ENCODE data around the gene ABCC6. TPM values are rescaled to one million over a fixed set of nuclear protein-coding genes. Genes with fewer than 3 reads are reported as not detected.
"Not testable (repeated sequence)": the region's sequence is repeated elsewhere in the genome, so short reads cannot be mapped to it uniquely, and the experiment has no call there.

Gene ABCC6
- total RNA-seq, 1 experiment from 2014 or later, result 1.1 TPM

- H2BK20ac ChIP-seq (ENCODE audit: low read depth, low read length, poor library complexity, severe bottlenecking); H3K23ac ChIP-seq (ENCODE audit: insufficient read length, low read depth, low read length); H3K79me1 ChIP-seq (ENCODE audit: insufficient read depth, low read depth, low read length, poor library complexity, severe bottlenecking); H3K27me3 Mint-ChIP-seq (ENCODE audit: low read depth); H2BK15ac ChIP-seq (ENCODE audit: low read depth, low read length); H2BK120ac ChIP-seq (ENCODE audit: low read depth, low read length, poor library complexity, severe bottlenecking); H3K4me3 Mint-ChIP-seq; H3K79me2 ChIP-seq (ENCODE audit: insufficient read depth, low read length); DNase-seq; H3K4ac ChIP-seq (ENCODE audit: low read depth, low read length); H3K4me2 ChIP-seq (ENCODE audit: insufficient read depth, insufficient read length, low read length); H3K36me3 Mint-ChIP-seq (ENCODE audit: insufficient read depth in 1 of 3, low read depth in 3 of 3); H3K27ac ChIP-seq (ENCODE audit: insufficient read length, low read depth, low read length); H3T11ph ChIP-seq (ENCODE audit: low read length); H2AK5ac ChIP-seq (ENCODE audit: insufficient read length, low read length); H3K18ac ChIP-seq (ENCODE audit: insufficient read length, low read depth, low read length); H4K5ac ChIP-seq (ENCODE audit: insufficient read length, low read depth, low read length); H3K4me1 ChIP-seq (ENCODE audit: insufficient read depth, low read length); H3K27ac Mint-ChIP-seq; H3K9ac ChIP-seq (ENCODE audit: extremely low read depth, insufficient read length, low read length); H2AFZ ChIP-seq (ENCODE audit: low read length); H3K27me3 ChIP-seq (ENCODE audit: insufficient read depth, low read length); H3K56ac ChIP-seq (ENCODE audit: insufficient read length, low read depth, low read length); H3K9me3 Mint-ChIP-seq; H3K23me2 ChIP-seq (ENCODE audit: insufficient read length, low read depth, low read length, poor library complexity, severe bottlenecking); H3K14ac ChIP-seq (ENCODE audit: insufficient read depth, low read length); H3K4me1 Mint-ChIP-seq; H4K20me1 ChIP-seq (ENCODE audit: control insufficient read depth, insufficient read depth, insufficient read length); H3K9me3 ChIP-seq (ENCODE audit: control insufficient read depth, low read depth, low read length); H2BK5ac ChIP-seq (ENCODE audit: insufficient read length, low read length); H4K8ac ChIP-seq (replicated peaks; ENCODE audit: insufficient read length, low read depth, low read length); H2BK12ac ChIP-seq (ENCODE audit: insufficient read length, low read depth, low read length); H4K91ac ChIP-seq (ENCODE audit: insufficient read length, low read depth, low read length): not testable (repeated sequence)
- no CpG with 5 or more reads among the region's 7 CpGs for WGBS (ENCODE audit: extremely low coverage, insufficient read length, low lambda C conversion rate)
Measured at GRCh38 chr16:16249621-16250330, 26.5 kb upstream of the ABCC6 start.

GRCh38 chr16:16247439-16247838, 24.1 kb upstream of the ABCC6 start:
- H2BK120ac ChIP-seq (ENCODE audit: low read depth, low read length, poor library complexity, severe bottlenecking); H2BK5ac ChIP-seq (ENCODE audit: insufficient read length, low read length); H4K8ac ChIP-seq (replicated peaks; ENCODE audit: insufficient read length, low read depth, low read length); H2AFZ ChIP-seq (ENCODE audit: low read length); DNase-seq; H3K4ac ChIP-seq (ENCODE audit: low read depth, low read length); H3K9me3 Mint-ChIP-seq; H3K79me1 ChIP-seq (ENCODE audit: insufficient read depth, low read depth, low read length, poor library complexity, severe bottlenecking); H3K27me3 Mint-ChIP-seq (ENCODE audit: low read depth); H3K23me2 ChIP-seq (ENCODE audit: insufficient read length, low read depth, low read length, poor library complexity, severe bottlenecking); H3K14ac ChIP-seq (ENCODE audit: insufficient read depth, low read length); H3K18ac ChIP-seq (ENCODE audit: insufficient read length, low read depth, low read length); H2BK20ac ChIP-seq (ENCODE audit: low read depth, low read length, poor library complexity, severe bottlenecking); H3K4me2 ChIP-seq (ENCODE audit: insufficient read depth, insufficient read length, low read length); H4K5ac ChIP-seq (ENCODE audit: insufficient read length, low read depth, low read length); H3K27ac Mint-ChIP-seq; H3K27me3 ChIP-seq (ENCODE audit: insufficient read depth, low read length); H3K4me1 ChIP-seq (ENCODE audit: insufficient read depth, low read length); H2BK12ac ChIP-seq (ENCODE audit: insufficient read length, low read depth, low read length); H2AK5ac ChIP-seq (ENCODE audit: insufficient read length, low read length); H2BK15ac ChIP-seq (ENCODE audit: low read depth, low read length); H4K20me1 ChIP-seq (ENCODE audit: control insufficient read depth, insufficient read depth, insufficient read length); H3K79me2 ChIP-seq (ENCODE audit: insufficient read depth, low read length); H3K36me3 Mint-ChIP-seq (ENCODE audit: insufficient read depth in 1 of 3, low read depth in 3 of 3); H3K27ac ChIP-seq (ENCODE audit: insufficient read length, low read depth, low read length); H3K9ac ChIP-seq (ENCODE audit: extremely low read depth, insufficient read length, low read length); H3T11ph ChIP-seq (ENCODE audit: low read length); H3K9me3 ChIP-seq (ENCODE audit: control insufficient read depth, low read depth, low read length); H3K56ac ChIP-seq (ENCODE audit: insufficient read length, low read depth, low read length); H3K4me3 Mint-ChIP-seq; H3K4me1 Mint-ChIP-seq; H3K23ac ChIP-seq (ENCODE audit: insufficient read length, low read depth, low read length); H4K91ac ChIP-seq (ENCODE audit: insufficient read length, low read depth, low read length): not testable (repeated sequence)
- no CpG with 5 or more reads among the region's 3 CpGs for WGBS (ENCODE audit: extremely low coverage, insufficient read length, low lambda C conversion rate)
